GM19452 (cell line): ENCODE data around the gene FAM221A.
"Not testable (repeated sequence)": the region's sequence is repeated elsewhere in the genome, so short reads cannot be mapped to it uniquely, and the experiment has no call there.

ENCODE experiments used
- ATAC-seq: cut with Tn5 transposase; IDR thresholded peaks from one replicate; pipeline ENCODE4 v1.9.1; 2021; ENCODE audit not compliant: unreplicated experiment

Gene FAM221A

GRCh38 chr7:23698822-23699221 is 18.8 kb downstream of the FAM221A start:
- no peak for ATAC-seq

GRCh38 chr7:23700046-23700445 is 20.0 kb downstream of the FAM221A start:
- no peak for ATAC-seq

GRCh38 chr7:23709081-23709750 is 29.2 kb downstream of the FAM221A start:
- ATAC-seq = no peak

- ATAC-seq = no peak
Measured at GRCh38 chr7:23710000-23710399, 30.0 kb downstream of the FAM221A start, which contains the start of gene STK31. Gene STK31 (plus strand): TSS chr7:23710219. CDS start chr7:23710286, 67 bp downstream.

GRCh38 chr7:23712368-23713284 is 32.6 kb downstream of the FAM221A start:
- ATAC-seq = no peak

GRCh38 chr7:23713285-23714149 is 33.5 kb downstream of the FAM221A start:
- ATAC-seq = no peak

GRCh38 chr7:23714150-23714464 is 34.1 kb downstream of the FAM221A start:
- ATAC-seq = no peak

- ATAC-seq = no peak
Measured at GRCh38 chr7:23714579-23714978, 34.6 kb downstream of the FAM221A start.

- ATAC-seq = no peak
Measured at GRCh38 chr7:23715099-23715498, 35.1 kb downstream of the FAM221A start.

- no peak for ATAC-seq
Measured at GRCh38 chr7:23717788-23718187, 37.8 kb downstream of the FAM221A start.

GRCh38 chr7:23721456-23721855 is 41.5 kb downstream of the FAM221A start:
- ATAC-seq = no peak

GRCh38 chr7:23722587-23723216 is 42.7 kb downstream of the FAM221A start:
- ATAC-seq = not testable (repeated sequence)

GRCh38 chr7:23724113-23724512 is 44.1 kb downstream of the FAM221A start:
- ATAC-seq = not testable (repeated sequence)

- no peak for ATAC-seq
Measured at GRCh38 chr7:23742051-23742450, 62.1 kb downstream of the FAM221A start.

- ATAC-seq = no peak
Measured at GRCh38 chr7:23743226-23743625, 63.2 kb downstream of the FAM221A start.

GRCh38 chr7:23746629-23747028 is 66.6 kb downstream of the FAM221A start:
- ATAC-seq = no peak

GRCh38 chr7:23751852-23752251 is 71.9 kb downstream of the FAM221A start:
- no peak for ATAC-seq
